ENCODE measurements around the gene C1QTNF7.
A peak's percentile ranks its signal among the peaks of the same experiment; 100 is the strongest.

The C1QTNF7 gene

GRCh38 chr4:15414551-15415091 lies 13.2 kb upstream of the C1QTNF7 start:
- DNase-seq, result peak; percentile 14

- DNase-seq, result no peak
Measured at GRCh38 chr4:15416357-15417232, 11.2 kb upstream of the C1QTNF7 start.

- no peak for DNase-seq
Measured at GRCh38 chr4:15417233-15417660, 10.6 kb upstream of the C1QTNF7 start.

GRCh38 chr4:15418956-15419355 lies 8.9 kb upstream of the C1QTNF7 start:
- DNase-seq, result no peak

GRCh38 chr4:15420642-15421041 lies 7.2 kb upstream of the C1QTNF7 start:
- DNase-seq, result no peak

GRCh38 chr4:15423285-15423711 lies 4.5 kb upstream of the C1QTNF7 start:
- DNase-seq, result no peak

GRCh38 chr4:15425520-15425919 lies 2.3 kb upstream of the C1QTNF7 start:
- DNase-seq, result no peak

GRCh38 chr4:15427161-15427560 lies 672 bp upstream of the C1QTNF7 start:
- no peak for DNase-seq

- DNase-seq, result no peak
Measured at GRCh38 chr4:15428611-15429010, 778 bp downstream of the C1QTNF7 start.

GRCh38 chr4:15434091-15434490 lies 6.3 kb downstream of the C1QTNF7 start:
- no peak for DNase-seq

- no peak for DNase-seq
Measured at GRCh38 chr4:15434676-15435075, 6.8 kb downstream of the C1QTNF7 start.

GRCh38 chr4:15436513-15436912 lies 8.7 kb downstream of the C1QTNF7 start:
- DNase-seq, result no peak

- DNase-seq, result no peak
Measured at GRCh38 chr4:15438939-15439524, 11.2 kb downstream of the C1QTNF7 start.

- DNase-seq, result no peak
Measured at GRCh38 chr4:15443371-15444160, 15.7 kb downstream of the C1QTNF7 start.

- DNase-seq, result no peak
Measured at GRCh38 chr4:15444276-15444675, 16.4 kb downstream of the C1QTNF7 start.

GRCh38 chr4:15444879-15445547 lies 17.2 kb downstream of the C1QTNF7 start:
- DNase-seq, result peak; percentile 25

- peak; percentile 31 for DNase-seq
Measured at GRCh38 chr4:15451181-15451865, 23.5 kb downstream of the C1QTNF7 start.

- DNase-seq, result no peak
Measured at GRCh38 chr4:15451866-15452765, 24.3 kb downstream of the C1QTNF7 start.

- no peak for DNase-seq
Measured at GRCh38 chr4:15455290-15455689, 27.5 kb downstream of the C1QTNF7 start.

GRCh38 chr4:15457406-15458201 lies 29.8 kb downstream of the C1QTNF7 start:
- peak; percentile 76 for DNase-seq

All from hematopoietic multipotent progenitor cell treated with erythropoietin and hydrocortisone succinate and interleukin-3 and kit ligand, for 4 days (in vitro differentiated cells).